Activated CD8-positive, alpha-beta memory T cell treated with anti-CD3 and anti-CD28 coated beads for 24 hours (primary cell): ENCODE measurements around the gene B3GNT8.
A peak's percentile ranks its signal among the peaks of the same experiment; 100 is the strongest.
"Not testable (repeated sequence)": the region's sequence is repeated elsewhere in the genome, so short reads cannot be mapped to it uniquely, and the experiment has no call there.

ENCODE experiments used
- DNase-seq: peaks from one replicate; pipeline ENCODE4 v3.0.0-alpha.2; 2020

The B3GNT8 gene

GRCh38 chr19:41412953-41413352, 14.2 kb downstream of the B3GNT8 start:
- DNase-seq: no peak

DNA sequence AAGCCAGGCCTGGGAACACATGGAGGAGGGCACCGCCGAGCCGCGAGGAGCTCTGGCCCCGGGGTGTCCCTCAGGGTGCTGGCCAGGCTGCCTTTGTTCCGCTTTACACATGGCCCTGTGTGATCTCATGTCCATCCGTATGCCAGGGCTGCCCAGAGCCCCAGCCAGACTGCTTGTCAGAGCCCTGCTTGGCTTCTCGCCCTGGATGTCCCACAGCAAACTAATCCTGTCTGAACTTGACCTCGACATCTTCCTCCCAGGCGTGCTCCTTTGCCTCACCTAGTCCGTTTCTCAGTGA, 15.3 kb downstream of the B3GNT8 start:
- DNase-seq: no peak

GRCh38 chr19:41411100-41411967, 15.8 kb downstream of the B3GNT8 start:
- no peak for DNase-seq

- DNase-seq: no peak
Measured at GRCh38 chr19:41410336-41411054, 16.7 kb downstream of the B3GNT8 start.

GRCh38 chr19:41409288-41409687, 17.9 kb downstream of the B3GNT8 start:
- DNase-seq: no peak

- not testable (repeated sequence) for DNase-seq
Measured at GRCh38 chr19:41408846-41409245, 18.3 kb downstream of the B3GNT8 start.

GRCh38 chr19:41408256-41408655, 18.9 kb downstream of the B3GNT8 start:
- no peak for DNase-seq

DNA sequence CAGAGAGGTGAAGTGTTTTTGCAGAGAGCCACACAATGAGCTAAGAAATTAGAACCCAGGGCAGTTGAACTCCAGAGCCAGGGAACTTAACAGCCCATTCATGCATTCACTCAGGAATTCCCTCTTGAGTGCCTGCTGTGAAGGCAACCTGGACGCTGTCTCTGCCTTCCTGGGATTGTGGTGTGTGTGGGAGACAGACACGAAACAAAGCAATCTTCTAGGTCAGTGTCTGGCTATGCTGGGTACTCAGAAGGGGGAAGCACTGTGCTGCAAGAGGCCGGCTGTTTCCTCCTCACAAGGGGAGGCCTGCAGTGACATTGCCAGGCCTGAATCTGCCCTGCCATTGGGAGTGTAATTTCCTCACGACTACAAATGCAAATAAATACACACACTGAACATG, 19.9 kb downstream of the B3GNT8 start:
- DNase-seq: no peak

GRCh38 chr19:41405776-41406175, 21.4 kb downstream of the B3GNT8 start:
- DNase-seq: no peak

DNA sequence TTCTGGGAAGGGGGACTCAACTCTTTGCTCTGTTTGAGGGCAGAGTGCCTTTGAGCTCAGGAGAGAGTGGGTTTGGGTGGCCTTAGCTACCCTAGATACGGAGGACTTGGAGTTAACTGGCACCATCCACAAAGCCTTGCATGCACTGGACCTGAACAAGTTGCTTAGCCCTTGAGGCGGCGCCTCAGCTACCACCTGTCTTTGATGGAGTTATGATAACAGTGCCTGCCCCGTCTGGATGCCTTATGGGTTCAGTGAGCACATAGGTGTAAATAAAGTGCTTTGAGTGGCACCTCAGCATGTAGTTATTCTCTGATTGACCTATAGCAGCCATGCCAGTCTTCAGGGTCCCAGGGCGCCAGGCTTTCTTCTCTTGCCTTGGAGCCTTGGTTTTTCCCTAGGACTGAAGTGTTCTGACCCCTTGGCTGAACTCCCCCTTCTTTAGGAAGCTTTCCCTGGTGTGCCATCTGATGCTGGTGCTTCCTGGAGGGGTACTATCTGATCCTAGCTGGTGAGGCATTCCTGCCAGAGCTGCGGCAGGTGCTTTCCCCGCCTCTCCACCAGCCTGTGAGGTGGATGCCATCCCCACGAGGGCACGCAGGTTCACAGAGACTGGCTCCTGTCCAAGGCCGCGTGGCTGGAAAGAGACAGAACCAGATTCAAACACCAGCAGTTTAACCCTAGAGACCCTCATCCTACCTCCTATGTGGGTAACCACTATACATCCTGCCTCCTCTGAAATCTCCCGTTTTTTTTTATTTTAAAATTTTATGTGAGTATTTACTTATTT, 23.8 kb downstream of the B3GNT8 start:
- no peak for DNase-seq

GRCh38 chr19:41402010-41402409, 25.2 kb downstream of the B3GNT8 start:
- no peak for DNase-seq

DNA sequence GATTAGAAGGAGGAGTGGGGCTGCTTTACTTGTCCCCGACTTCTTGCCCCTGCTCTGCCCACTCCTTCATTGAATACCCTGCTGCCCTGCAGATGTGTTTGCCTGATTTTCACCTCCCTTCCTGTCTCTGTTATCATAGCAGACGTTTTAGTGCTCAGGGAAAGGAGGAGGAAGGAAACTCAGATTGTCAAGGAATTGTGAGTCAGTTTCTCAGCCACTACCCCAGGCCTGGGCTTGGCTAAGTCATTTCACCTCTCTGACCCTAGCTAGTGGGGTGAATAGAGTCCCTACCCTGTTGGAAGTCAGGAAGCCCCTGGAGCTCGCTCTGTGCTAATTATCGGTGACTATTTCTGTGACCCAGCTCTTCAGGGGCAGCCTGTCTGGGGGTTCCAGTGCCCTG, 25.7 kb downstream of the B3GNT8 start:
- DNase-seq: no peak

DNA sequence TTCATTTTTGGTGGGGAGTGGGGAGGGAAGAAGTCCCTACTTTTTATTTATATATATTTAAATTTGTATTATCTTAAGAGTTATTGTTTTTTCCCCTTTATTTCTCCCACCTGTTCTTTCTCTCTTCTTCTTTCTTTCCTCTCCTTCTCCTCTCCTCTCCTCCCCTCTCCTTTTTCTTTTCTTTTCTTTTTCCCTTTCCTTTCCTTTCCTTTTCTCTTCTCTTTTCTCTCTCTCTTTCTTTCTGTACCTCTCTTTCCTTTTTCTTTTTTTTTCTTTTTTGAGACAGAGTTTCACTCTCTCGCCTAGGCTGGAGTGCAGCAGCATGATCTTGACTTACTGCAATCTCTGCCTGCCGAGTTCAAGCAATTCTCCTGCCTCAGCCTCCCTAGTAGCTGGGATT, 27.6 kb downstream of the B3GNT8 start:
- no peak for DNase-seq

- DNase-seq: no peak
Measured at GRCh38 chr19:41399091-41399490, 28.1 kb downstream of the B3GNT8 start.

- no peak for DNase-seq
Measured at GRCh38 chr19:41398598-41398997, 28.6 kb downstream of the B3GNT8 start.

- no peak for DNase-seq
Measured at GRCh38 chr19:41398050-41398418, 29.1 kb downstream of the B3GNT8 start.

DNA sequence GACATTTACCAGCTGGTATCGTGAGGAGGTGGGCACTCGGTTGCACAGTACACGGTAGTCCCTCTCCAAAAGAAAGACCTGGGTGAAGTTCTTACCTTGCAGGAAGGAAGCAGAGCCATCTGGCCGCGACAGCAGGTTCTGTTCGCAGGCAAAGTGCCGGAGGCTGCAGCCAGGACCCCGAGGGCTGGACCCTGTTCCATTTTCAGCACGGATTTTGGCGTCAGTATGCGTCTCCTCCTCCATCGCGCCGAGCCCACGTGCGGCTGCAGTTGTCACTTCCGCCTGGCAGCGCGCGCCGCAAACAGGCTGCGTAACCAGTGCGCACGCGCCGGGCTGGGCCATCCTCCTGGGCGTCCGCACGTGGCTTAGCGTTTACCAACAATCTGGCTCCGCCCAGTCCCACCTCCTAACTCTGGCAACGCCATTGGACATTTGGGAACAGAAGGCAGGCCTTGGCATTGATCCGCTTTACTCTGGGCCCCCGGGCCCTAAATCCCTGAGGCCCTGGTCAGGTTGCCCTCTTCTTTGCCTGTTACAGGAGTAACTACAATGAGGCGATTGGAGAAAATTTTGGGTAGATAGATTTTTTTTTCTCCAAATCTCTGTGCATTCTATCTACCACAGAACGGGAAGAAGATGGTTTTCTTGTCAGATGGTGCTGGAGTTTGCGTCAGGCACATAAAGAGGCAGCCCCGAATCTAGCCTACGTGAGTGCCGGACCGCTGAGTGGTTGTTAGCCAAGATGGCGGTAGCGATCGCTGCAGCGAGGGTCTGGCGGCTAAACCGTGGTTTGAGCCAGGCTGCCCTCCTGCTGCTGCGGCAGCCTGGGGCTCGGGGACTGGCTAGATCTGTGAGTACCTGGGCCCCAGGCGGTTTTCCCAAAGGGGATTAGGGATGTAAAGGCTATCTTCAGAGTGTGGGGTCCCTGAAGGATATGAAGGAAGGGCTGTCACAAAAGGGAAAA, 29.8 kb downstream of the B3GNT8 start, which contains the start of the genes BCKDHA and EXOSC5:
BCKDHA (plus strand) TSS at position 733 of the 964 bp plus-strand sequence; CDS start at position 743, 10 bp downstream.
EXOSC5 (minus strand) TSS at position 274 of the 964 bp plus-strand sequence; CDS start at position 243, 31 bp downstream.
- peak; percentile 98 for DNase-seq

DNA sequence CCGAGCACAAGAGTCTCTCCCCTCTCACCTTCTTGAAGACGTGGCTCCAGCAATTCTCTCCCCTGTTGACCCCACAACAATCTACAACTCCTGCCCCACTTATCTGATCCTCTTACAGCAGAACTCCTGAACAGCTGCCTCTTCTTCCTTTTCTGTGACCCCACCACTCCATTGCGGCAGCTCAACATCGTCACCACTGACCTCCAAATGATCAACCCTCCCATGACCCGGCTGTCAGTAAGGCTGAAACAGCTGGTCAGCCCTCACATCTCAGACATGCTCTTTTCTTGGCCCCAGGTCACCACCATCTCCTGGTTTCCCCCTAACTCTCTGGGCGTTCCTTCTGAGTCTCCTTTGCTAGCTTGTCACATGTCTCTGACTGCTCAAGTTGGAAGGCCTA, 31.8 kb downstream of the B3GNT8 start:
- DNase-seq: no peak

- DNase-seq: no peak
Measured at GRCh38 chr19:41392775-41393174, 34.4 kb downstream of the B3GNT8 start.

- no peak for DNase-seq
Measured at GRCh38 chr19:41391618-41392017, 35.6 kb downstream of the B3GNT8 start.

DNA sequence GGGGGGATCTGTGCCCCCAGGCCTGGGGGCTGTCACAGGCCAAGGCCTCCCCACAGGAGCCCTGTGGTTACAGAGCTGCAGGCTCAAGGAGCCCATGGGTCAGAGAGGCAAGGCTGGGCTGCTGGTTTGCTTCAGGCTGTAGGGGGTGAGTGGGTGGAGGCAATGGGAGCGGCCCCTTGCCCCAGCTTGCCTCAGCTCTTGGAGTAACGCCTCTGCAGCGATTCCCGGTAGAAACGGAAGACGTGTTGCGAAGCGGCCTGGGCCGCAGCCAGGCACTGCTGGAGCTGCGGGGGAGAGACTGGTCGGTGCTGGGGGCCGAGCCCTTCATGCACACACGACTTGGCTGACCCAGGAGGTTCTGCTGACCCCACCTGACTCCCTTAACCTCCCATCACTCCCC, 40.7 kb downstream of the B3GNT8 start:
- DNase-seq: no peak

DNA sequence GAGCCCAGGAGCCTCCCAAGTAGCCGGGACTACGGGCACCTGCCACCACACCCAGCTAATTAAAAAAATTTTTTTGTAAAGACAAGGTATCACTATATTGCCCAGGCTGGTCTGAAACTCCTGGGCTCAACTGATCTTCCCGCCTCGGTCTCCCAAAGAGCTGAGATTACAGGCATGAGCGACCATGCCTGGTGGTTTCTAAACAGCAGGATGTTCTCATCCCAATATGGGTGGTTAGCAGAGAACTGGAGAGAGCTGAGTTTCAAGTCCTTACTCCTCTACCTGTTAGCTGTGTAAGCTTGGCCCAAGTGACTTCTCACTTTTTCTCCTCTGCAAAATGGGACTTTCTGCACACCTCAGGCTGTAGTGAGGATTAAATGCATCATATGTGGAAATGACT, 42.8 kb downstream of the B3GNT8 start:
- DNase-seq: no peak
